DMS79 (cell line): ENCODE results near the gene MAPK8IP1.
"Not testable (repeated sequence)": the region's sequence is repeated elsewhere in the genome, so short reads cannot be mapped to it uniquely, and the experiment has no call there.

Experiments
- DNase-seq: peaks from one replicate; lab custom pipeline; 2025; lab: John Stamatoyannopoulos, UW

Gene MAPK8IP1

DNA sequence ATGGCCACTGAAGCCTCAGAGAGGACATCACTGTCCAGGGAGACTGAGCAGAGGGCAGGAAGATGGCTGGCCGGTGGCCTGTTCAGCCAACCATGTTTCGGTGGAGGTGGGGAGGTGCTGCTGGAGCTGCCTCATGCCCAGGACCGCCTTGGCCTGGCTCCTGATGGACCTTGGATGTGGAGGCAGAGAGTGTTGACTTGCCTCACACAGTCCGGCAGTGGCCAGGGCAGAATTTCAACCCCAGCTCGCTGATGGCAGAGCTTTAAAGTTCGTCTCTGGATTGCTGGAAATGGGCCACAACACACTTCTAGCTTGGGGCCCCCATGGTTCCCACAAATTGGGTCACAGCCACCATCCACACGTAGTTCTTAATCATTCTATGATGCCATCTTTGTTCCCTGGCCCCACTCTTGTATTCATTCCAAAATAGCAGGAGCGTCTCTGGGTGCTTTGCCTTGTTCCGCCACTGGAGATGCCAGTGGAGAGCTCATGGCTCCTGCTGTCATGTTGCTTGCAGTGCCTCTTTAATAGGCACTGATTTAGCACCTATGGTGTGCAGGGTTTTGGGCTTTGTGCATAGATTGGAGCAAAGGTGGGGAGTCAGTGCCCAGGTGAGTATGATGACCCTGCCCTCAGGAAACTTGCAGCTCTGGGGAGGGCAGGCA, 5.6 kb downstream of the MAPK8IP1 start:
- DNase-seq, result no peak

DNA sequence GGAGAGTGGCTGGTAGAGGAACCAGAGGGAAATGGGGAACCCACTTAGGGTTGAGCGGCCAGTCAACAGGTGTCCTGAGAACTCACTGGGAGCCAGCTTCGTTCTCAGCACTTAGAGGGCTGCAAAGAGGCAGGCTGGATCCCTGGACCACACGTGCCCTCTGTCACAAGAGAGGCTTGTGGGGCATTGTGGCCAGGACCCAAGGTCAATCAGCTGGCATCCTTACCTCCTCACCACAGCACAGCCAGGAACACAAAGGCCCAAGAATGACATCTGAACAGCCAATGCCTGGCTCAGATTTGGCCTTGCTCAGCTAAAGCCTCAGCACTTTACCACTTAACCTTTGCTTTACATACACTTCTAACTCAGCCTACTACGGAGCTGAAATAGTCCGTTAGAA, 7.4 kb downstream of the MAPK8IP1 start:
- no peak for DNase-seq

GRCh38 chr11:45894555-45895247, 9.2 kb downstream of the MAPK8IP1 start:
- DNase-seq, result no peak

DNA sequence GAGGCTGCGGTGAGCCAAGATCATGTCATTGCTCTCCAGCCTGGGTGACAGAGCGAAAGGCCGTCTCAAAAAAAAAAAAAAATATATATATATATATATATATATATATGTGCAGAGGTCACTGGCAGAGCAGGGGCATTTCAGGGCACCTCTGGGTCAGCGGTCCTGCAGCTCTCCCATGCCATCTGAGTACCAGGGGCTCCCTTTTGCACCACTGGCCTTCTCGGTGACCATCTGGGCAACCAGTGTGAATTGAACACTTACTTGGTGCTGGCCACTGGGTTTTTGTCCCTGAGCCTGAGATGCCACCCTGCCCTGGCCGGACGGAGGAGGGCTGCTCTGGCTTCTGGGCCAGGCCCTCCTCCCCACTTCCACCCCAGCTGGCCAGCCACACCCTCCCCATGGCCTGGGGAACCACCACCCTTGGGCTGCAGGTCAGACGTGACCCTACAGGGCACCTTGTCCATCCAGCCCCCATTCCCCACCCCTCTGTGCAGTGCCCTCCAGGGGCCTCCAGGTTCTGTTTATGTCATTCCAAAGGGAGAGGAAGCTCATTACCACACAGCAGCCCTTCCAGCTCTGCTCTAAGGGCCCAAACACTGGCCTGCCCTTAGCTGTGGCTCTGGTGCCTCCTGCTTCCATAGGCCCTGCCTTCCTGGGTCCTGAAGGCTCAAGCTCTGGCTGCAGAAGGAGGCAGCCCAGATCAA, 10.3 kb downstream of the MAPK8IP1 start:
- no peak for DNase-seq

GRCh38 chr11:45896422-45896984, 11.1 kb downstream of the MAPK8IP1 start:
- peak; percentile 55 for DNase-seq

GRCh38 chr11:45897556-45897955, 12.1 kb downstream of the MAPK8IP1 start:
- DNase-seq, result no peak

- peak; percentile 46 for DNase-seq
These were observed 13.6 kb downstream of the MAPK8IP1 start for GRCh38 chr11:45899086-45899447.

DNA sequence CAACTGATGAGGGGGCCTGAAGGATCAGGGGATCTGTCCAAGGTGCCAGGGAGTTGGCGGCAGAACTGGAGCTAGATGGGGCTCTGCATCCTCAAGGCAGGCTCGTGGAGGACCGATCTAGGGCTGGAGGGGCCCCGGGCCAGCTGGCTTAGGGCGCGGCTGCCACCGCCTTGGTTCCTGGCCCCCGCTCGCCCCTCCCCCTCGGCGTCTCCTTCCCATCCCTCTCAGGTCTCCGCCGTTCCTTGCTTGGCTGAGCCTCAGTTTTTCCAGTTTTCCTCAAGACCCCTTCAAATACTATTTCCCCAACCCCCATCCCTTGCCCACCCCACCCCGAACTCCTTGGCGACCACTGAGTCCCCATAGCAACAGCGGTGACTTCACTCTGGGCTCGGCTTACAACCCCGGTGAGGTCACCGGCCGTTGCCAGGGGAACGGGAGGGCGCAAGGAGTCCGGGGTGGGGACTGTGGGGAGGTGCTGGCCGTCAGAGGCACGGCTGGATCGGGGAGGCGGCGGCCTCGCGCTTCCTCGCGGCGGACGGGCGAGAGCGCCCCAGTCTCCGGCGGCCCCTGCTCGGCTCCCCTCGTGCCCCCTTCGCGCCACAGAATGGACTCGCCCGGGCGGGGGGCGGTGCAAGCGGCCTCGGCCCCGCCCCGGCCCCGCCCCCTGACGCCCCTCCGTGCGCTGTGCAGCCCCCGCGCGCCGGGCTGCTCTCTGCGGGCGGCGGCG, 14.2 kb downstream of the MAPK8IP1 start:
- peak; percentile 93 for DNase-seq

- not testable (repeated sequence) for DNase-seq
These were observed 14.8 kb downstream of the MAPK8IP1 start for GRCh38 chr11:45900175-45900800.

DNA sequence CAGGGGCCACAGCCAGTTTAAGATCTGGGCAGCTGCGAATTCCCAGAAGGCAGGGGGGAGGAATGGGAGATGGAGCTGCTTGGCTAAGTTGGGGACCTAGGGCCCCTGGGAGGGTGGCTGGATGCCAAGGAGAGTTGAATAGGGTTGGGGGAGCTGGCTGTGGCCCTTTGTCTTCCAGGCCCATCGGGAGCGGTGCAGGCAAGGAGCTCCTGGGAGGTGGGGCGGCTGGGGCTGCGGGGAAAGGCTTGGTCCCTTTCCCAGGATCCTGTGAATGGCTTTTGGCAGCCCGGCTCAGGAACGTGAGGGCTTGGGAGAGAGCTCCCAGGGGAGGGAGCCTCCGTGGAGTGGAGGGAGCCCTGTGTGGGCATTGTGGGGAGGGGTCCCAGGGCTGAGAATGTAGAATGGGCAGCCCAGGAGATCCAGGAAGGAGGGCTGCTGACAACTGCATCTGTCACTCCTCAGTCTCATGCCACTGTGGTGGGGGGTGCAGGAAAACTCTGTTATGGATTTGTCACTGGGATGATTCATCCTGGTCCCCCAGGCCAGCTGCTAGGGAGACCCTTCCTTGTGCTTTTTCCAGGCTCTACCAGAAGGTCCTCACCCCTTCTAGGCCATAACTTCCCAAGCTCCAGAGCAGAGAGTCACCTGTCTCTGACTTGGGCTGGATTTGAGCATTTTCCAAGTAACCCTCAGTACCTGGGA, 15.6 kb downstream of the MAPK8IP1 start:
- peak; percentile 4 for DNase-seq

DNA sequence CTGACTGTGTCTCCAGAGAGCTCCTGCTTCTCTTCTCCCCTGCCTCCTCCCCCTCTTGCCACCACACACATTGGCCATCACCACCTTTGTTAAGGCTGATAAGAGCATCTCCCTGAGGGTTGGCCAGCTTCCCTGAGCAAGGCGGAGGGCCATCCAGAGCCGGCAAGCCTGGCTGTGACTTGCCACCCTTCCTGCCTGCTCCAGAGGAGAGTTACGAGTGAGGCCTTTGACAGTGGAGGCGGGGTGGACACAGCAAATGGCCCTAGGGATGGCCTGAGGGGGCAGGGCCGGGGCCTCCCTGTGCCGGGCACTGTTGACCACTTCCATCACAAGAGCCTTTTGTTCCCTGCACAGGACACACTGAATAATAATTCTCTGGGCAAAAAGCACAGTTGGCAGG, 16.2 kb downstream of the MAPK8IP1 start:
- DNase-seq, result no peak

- DNase-seq, result no peak
These were observed 17.3 kb downstream of the MAPK8IP1 start for GRCh38 chr11:45902452-45903380.

GRCh38 chr11:45904309-45904915, 19.0 kb downstream of the MAPK8IP1 start:
- no peak for DNase-seq

- DNase-seq, result no peak
These were observed 19.6 kb downstream of the MAPK8IP1 start for GRCh38 chr11:45905095-45905494.

GRCh38 chr11:45905576-45905975, 20.1 kb downstream of the MAPK8IP1 start:
- not testable (repeated sequence) for DNase-seq

DNA sequence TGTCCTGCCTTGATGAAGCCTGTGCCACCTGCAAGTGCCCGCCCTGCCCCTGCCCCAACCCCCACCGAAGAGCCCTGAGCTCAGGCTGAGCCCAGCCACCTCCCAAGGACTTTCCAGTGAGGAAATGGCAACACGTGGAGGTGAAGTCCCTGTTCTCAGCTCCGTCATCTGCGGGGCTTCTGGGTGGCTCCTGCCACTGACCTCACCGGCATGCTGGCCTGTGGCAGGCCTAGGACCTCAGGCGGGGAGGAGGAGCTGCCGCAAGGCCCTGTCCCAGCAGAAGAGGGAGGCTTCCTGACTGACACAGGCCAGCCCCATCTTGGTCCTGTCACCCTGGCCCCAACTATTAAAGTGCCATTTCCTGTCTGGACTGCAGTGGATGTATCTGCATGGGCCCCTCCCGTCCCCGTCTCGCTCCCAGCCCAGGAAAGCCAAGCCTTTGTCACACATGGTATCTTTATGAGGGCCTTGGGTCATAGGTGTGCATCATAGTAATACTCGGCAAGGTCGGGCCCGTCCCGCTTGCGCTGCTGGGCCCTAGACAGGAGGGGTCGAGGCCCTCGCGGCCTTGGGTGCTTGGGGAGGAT, 20.7 kb downstream of the MAPK8IP1 start:
- no peak for DNase-seq

DNA sequence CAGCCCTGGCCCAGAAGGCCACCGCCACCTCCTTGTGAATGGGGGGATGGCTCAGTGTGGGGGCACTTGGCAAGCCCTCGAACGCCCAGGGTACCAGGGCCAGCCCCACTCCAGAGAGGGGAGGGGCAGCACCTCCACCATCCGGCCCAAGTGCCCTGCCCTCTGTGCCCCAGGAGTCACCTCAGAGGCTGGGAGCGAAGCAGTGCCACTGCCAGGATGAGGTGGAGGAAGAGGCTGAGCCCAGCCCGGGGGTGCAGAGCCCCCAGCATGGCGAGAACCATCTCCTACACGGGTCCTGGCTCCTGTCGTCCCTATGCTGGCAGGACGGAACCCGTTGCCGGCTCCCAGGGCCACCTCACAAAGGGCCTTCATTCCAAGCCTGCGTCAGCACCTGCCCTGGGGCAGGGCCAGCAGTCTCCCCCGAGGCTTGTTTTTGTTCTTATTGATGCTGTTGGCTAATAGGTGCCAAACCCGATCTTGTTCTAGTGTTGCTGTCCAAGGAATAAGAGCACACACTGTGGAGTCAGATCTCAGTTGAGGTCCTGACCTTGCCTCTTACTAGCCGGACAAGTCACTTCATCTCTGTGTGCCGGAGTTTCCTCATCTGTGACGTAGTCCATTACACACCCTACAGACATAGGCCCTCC, 21.6 kb downstream of the MAPK8IP1 start, which contains the start of gene FREY1:
FREY1 (minus strand) TSS at position 307 of the 647 bp plus-strand sequence; CDS start at position 281, 26 bp downstream.
- no peak for DNase-seq

DNA sequence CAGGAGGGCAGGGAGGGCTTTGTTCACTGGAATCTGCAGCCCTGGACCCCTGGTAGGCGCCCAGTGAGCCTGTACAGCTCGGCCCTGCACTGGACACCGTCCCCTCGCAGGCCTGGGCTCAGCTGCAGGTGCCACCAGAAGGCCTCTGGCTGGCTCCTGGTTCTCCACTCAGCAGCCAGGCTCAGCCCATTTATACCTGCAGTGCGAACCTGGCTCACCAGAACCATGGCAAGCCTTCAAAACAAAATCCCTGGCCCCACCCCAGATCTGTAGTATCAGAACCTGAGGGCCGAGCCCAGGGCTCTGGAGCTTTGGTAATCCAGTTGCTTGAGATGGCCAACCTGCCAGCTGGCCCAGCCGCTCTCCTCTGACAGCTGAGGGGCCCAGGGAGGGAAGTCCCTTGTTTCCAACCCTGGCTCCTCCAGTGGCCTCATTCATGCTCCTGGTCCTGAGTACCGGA, 22.5 kb downstream of the MAPK8IP1 start:
- DNase-seq, result no peak
